Progenitor cell of endocrine pancreas (in vitro differentiated cells): ENCODE data around the gene INCA1. TPM values are rescaled to one million over a fixed set of nuclear protein-coding genes. Genes with fewer than 3 reads are reported as not detected.
A peak's percentile ranks its signal among the peaks of the same experiment; 100 is the strongest.
"Not testable (repeated sequence)": the region's sequence is repeated elsewhere in the genome, so short reads cannot be mapped to it uniquely, and the experiment has no call there.

Experiments used
- DNase-seq: peaks from one replicate; pipeline ENCODE4 v3.0.0; 2021; ENCODE audit warnings: low spot score; ENCODE audit not compliant: unreplicated experiment
- H3K27ac Mint-ChIP-seq: 2 replicates; pipeline ENCODE4 v1.8.0; 2021; ENCODE audit warnings: mild to moderate bottlenecking, moderate library complexity, mixed read lengths
- H3K27me3 Mint-ChIP-seq: 2 replicates; pipeline ENCODE4 v1.8.0; 2021; ENCODE audit warnings: mixed read lengths
- H3K36me3 Mint-ChIP-seq: 2 replicates; pipeline ENCODE4 v1.8.0; 2022; ENCODE audit warnings: mixed read lengths; ENCODE audit not compliant: insufficient read depth
- H3K4me1 Mint-ChIP-seq: 2 replicates; pipeline ENCODE4 v1.8.0; 2021; ENCODE audit warnings: low read depth, mixed read lengths
- H3K4me3 Mint-ChIP-seq: 2 replicates; pipeline ENCODE4 v1.8.0; 2021; ENCODE audit warnings: low read depth, mild to moderate bottlenecking, moderate library complexity, mixed read lengths
- H3K9me3 Mint-ChIP-seq: 2 replicates; pipeline ENCODE4 v1.8.0; 2021; ENCODE audit warnings: low read depth, mixed read lengths
- CTCF ChIP-seq: fragments of 200-600 bp; sonication (generic); IDR thresholded peaks from one replicate; pipeline ENCODE4 v1.5.0; 2021; ENCODE audit warnings: antibody characterized with exemption, mild to moderate bottlenecking; ENCODE audit not compliant: unreplicated experiment
- total RNA-seq: library from RNA; stranded (reverse); gene quantifications from 2 replicates; pipeline ENCODE4 v1.2.1, GENCODE V29; 2021

INCA1 gene
- total RNA-seq, 1 donor from 2014 or later = 3.3 TPM

DNA sequence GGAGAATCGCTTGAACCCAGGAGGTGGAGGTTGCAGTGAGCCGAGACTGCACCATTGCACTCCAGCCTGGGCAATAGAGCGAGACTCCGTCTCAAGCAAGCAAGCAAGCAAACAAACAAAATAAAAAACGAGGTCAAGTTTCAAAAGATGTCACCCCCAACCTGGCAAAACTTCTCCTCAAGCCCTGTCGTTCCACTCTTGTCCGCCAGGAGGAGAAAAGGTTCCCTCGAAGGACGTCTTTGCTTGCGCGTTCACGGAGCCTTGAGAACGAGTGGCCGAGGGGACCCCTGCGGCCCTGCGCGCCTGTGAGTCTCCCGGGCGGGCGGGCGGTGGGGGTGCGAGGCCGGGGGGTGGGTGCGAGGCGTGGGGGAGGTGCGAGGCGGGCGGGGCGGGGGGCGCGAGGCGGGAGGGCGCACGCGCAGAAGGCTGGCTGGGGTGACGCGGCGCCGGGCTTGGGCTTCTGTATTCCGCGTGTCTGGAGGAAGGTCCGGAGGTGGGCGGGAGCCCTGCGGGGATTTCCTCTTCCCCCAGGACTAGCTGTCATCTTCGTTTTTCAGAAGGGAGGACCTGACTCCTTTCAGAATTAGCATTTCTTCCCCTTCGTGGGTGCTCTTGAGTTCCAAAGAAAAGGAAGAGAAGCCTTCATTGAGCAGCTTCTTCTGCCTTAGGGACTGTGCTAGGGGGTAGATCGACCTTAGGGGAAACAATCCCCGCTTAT, 34.2 kb upstream of the INCA1 start:
- H3K27me3 Mint-ChIP-seq = peaks cover 31% of the 10 kb centered on the region
- H3K9me3 Mint-ChIP-seq = no peaks in the 10 kb centered on the region
- H3K4me3 Mint-ChIP-seq = peak overlapping the region; percentile 69
- peak; percentile 79 for DNase-seq
- peak; percentile 68 for TF ChIP-seq CTCF
- H3K36me3 Mint-ChIP-seq = no peaks in the 10 kb centered on the region
- H3K4me1 Mint-ChIP-seq = peaks cover 2% of the 10 kb centered on the region
- H3K27ac Mint-ChIP-seq = peak overlapping the region; percentile 81

DNA sequence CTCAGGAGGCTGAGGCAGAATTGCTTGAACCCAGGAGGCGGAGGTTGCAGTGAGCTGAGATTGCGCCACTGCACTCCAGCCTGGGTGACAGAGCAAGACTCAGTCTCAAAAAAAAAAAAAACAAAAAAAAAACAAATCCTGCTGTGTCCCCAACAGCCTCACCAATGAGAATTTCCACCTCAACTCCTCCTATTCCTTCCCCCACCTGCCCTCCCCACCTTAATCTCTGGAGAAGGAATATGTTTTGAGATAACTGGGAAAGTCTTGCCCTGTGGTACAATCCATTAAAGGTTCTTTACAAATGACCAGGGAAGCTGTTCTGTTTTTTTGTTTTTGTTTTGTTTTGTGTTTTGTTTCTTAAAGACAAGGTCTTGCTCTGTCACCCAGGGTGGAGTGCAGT, 32.8 kb upstream of the INCA1 start:
- not testable (repeated sequence) for DNase-seq, H3K4me1 Mint-ChIP-seq, H3K36me3 Mint-ChIP-seq

DNA sequence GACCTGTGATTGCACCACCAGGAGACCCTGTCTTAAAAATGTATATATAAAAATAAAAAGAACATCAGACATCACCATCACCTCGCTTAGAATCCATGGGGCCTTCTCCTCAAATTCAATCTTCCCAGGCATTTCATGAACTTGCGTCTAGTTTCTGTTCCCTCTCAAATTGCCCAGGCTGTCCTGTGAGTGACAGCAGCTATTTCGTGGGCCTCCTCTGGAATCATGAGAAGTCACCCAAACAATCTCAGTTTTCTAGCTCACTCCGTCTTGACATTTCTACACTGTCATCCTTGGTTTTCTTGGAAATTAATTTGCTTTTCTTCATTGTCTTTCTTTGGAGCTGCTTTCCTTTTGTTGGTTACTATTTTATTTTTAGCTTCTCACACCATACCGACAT, 30.6 kb upstream of the INCA1 start:
- TF ChIP-seq CTCF = no peak
- Mint-ChIP-seq H3K9me3 (no peaks in the 10 kb centered on the region), H3K4me1 (peaks cover 2% of the 10 kb centered on the region), H3K27ac (no peak overlapping the region), H3K27me3 (peaks cover 19% of the 10 kb centered on the region), H3K36me3 (peaks cover 8% of the 10 kb centered on the region), H3K4me3 (no peak overlapping the region)
- no peak for DNase-seq

More for the DNA sequence above, 32.8 kb upstream of the INCA1 start:
- H3K27ac Mint-ChIP-seq, H3K9me3 Mint-ChIP-seq, H3K4me3 Mint-ChIP-seq: not testable (repeated sequence)
- peaks cover 31% of the 10 kb centered on the region for H3K27me3 Mint-ChIP-seq

- DNase-seq = no peak
- TF ChIP-seq CTCF = no peak
- H3K27me3 Mint-ChIP-seq = peaks cover 19% of the 10 kb centered on the region
- H3K4me1 Mint-ChIP-seq = peaks cover 2% of the 10 kb centered on the region
- no peaks in the 10 kb centered on the region for H3K9me3 Mint-ChIP-seq
- peaks cover 12% of the 10 kb centered on the region for H3K36me3 Mint-ChIP-seq
- H3K27ac Mint-ChIP-seq = no peak overlapping the region
- H3K4me3 Mint-ChIP-seq = no peak overlapping the region
Measured at GRCh38 chr17:5027299-5027698, 30.0 kb upstream of the INCA1 start.

DNA sequence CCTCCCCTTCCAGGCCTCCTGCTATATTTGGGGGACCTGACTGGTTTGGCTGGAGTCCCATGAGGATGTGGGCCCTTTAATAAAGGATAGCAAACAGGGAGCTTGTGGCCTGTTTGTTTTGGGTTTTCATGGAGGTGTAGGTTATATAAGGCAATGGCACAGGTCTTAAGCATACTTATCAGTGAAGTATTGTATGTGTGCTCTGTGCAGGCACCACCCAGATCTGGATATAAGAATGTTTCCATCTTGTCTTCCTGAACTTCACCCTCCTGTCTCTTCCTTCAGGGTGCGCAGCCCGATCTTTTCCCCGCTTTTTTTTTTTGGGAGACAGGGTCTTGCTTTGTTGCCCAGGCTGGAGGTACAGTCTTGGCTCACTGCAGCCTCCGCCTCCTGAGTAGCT, 27.3 kb upstream of the INCA1 start:
- no peak for TF ChIP-seq CTCF

DNA sequence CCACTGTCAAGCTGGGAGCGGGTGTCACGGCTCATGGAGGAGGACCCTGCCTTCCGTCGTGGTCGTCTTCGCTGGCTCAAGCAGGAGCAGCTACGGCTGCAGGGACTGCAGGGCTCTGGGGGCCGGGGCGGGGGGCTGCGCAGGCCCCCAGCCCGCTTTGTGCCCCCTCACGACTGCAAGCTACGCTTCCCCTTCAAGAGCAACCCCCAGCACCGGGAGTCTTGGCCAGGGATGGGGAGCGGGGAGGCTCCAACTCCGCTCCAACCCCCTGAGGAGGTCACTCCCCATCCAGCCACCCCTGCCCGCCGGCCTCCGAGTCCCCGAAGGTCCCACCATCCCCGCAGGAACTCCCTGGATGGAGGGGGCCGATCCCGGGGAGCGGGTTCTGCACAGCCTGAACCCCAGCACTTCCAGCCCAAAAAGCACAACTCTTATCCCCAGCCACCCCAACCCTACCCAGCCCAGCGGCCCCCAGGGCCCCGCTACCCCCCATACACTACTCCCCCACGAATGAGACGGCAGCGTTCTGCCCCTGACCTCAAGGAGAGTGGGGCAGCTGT, 26.3 kb upstream of the INCA1 start:
- Mint-ChIP-seq H3K36me3 (peaks cover 21% of the 10 kb centered on the region), H3K9me3 (no peaks in the 10 kb centered on the region), H3K27me3 (no peaks in the 10 kb centered on the region), H3K4me1 (no peaks in the 10 kb centered on the region), H3K27ac (no peak overlapping the region), H3K4me3 (no peak overlapping the region)
- TF ChIP-seq CTCF = no peak
- no peak for DNase-seq

More for the DNA sequence above, 27.3 kb upstream of the INCA1 start:
- Mint-ChIP-seq H3K4me1 (no peaks in the 10 kb centered on the region), H3K36me3 (peaks cover 21% of the 10 kb centered on the region), H3K27ac (no peak overlapping the region), H3K4me3 (no peak overlapping the region), H3K9me3 (no peaks in the 10 kb centered on the region), H3K27me3 (peaks cover 4% of the 10 kb centered on the region)
- DNase-seq = no peak
